WERI-Rb-1 (cell line): ENCODE measurements around the gene ITGB2.
A peak's percentile ranks its signal among the peaks of the same experiment; 100 is the strongest.

Source experiments
- DNase-seq: peaks from one replicate; pipeline ENCODE4 v3.0.0-alpha.2; 2020
- H3K27ac ChIP-seq: fragments of 250-450 bp; sonication (Bioruptor Pico); 2 replicates; pipeline ENCODE4 v1.5.1; 2020; ENCODE audit warnings: mild to moderate bottlenecking, moderate library complexity
- H3K27me3 ChIP-seq: fragments of 250-450 bp; sonication (Bioruptor Pico); 2 replicates; pipeline ENCODE4 v1.5.1; 2021; ENCODE audit warnings: mild to moderate bottlenecking, low read depth, moderate library complexity; ENCODE audit not compliant: insufficient read depth, severe bottlenecking
- H3K36me3 ChIP-seq: fragments of 250-450 bp; sonication (Bioruptor Pico); 2 replicates; pipeline ENCODE4 v1.5.1; 2020; ENCODE audit warnings: mild to moderate bottlenecking, moderate library complexity
- H3K4me3 ChIP-seq: 2 replicates; pipeline ENCODE4 v1.5.1; 2011; ENCODE audit warnings: low read depth, mild to moderate bottlenecking, control low read depth, low read length
- H3K9me3 ChIP-seq: fragments of 250-450 bp; sonication (Bioruptor Pico); 2 replicates; pipeline ENCODE4 v1.5.1; 2021; ENCODE audit warnings: mild to moderate bottlenecking, moderate library complexity; ENCODE audit not compliant: severe bottlenecking
- CTCF ChIP-seq: IDR thresholded peaks from 2 replicates; pipeline ENCODE4 v1.5.1; 2011; ENCODE audit warnings: low read depth, mild to moderate bottlenecking, control low read depth, inconsistent platforms, low read length

ITGB2 gene

GRCh38 chr21:44933918-44934260 is 13.2 kb upstream of the ITGB2 start:
- peaks cover 37% of the 10 kb centered on the region for H3K27me3 ChIP-seq
- peaks cover 5% of the 10 kb centered on the region for H3K9me3 ChIP-seq
- H3K36me3 ChIP-seq = peaks cover 8% of the 10 kb centered on the region; the same call in 1 of the 2 replicates
- no peak for DNase-seq
- TF ChIP-seq CTCF = no peak
- H3K4me3 ChIP-seq = no peak overlapping the region
- H3K27ac ChIP-seq = no peak overlapping the region

GRCh38 chr21:44933199-44933917 is 12.7 kb upstream of the ITGB2 start:
- Histone ChIP-seq H3K27me3 (peaks cover 38% of the 10 kb centered on the region), H3K4me3 (no peak overlapping the region), H3K36me3 (peaks cover 3% of the 10 kb centered on the region; the same call in 1 of the 2 replicates), H3K9me3 (peaks cover 5% of the 10 kb centered on the region), H3K27ac (no peak overlapping the region)
- TF ChIP-seq CTCF = no peak
- DNase-seq = no peak

GRCh38 chr21:44932408-44933181 is 11.9 kb upstream of the ITGB2 start:
- no peak overlapping the region for H3K27ac ChIP-seq
- peak; percentile 61 for DNase-seq
- H3K9me3 ChIP-seq = peaks cover 5% of the 10 kb centered on the region
- H3K27me3 ChIP-seq = peaks cover 46% of the 10 kb centered on the region
- no peaks in the 10 kb centered on the region for H3K36me3 ChIP-seq
- TF ChIP-seq CTCF = peak; percentile 80
- H3K4me3 ChIP-seq = peak overlapping the region; percentile 50

- no peak for DNase-seq
- Histone ChIP-seq H3K4me3 (peak overlapping the region; percentile 50), H3K9me3 (peaks cover 5% of the 10 kb centered on the region), H3K27me3 (peaks cover 46% of the 10 kb centered on the region), H3K27ac (no peak overlapping the region), H3K36me3 (no peaks in the 10 kb centered on the region)
- no peak for TF ChIP-seq CTCF
These were observed 11.1 kb upstream of the ITGB2 start for GRCh38 chr21:44931501-44932407.

- no peak overlapping the region for H3K27ac ChIP-seq
- H3K9me3 ChIP-seq = peaks cover 5% of the 10 kb centered on the region
- H3K36me3 ChIP-seq = no peaks in the 10 kb centered on the region
- H3K27me3 ChIP-seq = peaks cover 46% of the 10 kb centered on the region
- no peak for TF ChIP-seq CTCF
- H3K4me3 ChIP-seq = peak overlapping the region; percentile 50
- DNase-seq = no peak
These were observed 10.4 kb upstream of the ITGB2 start for GRCh38 chr21:44931137-44931500.
